Astrocyte (in vitro differentiated cells and primary cell): ENCODE results near the gene FGD6. TPM values are rescaled to one million over a fixed set of nuclear protein-coding genes. Genes with fewer than 3 reads are reported as not detected.
A peak's percentile ranks its signal among the peaks of the same experiment; 100 is the strongest.
"Not testable (repeated sequence)": the region's sequence is repeated elsewhere in the genome, so short reads cannot be mapped to it uniquely, and the experiment has no call there.

Experiments used
- DNase-seq: peaks from one replicate; pipeline ENCODE4 v3.0.0-alpha.2; 2010; ENCODE audit warnings: low read depth
- FAIRE-seq: peaks from 2 replicates; lab custom pipeline; 2011; peaks lifted over from hg19 to GRCh38; lab: Jason Lieb, UNC
- H2AFZ ChIP-seq: 2 replicates; pipeline ENCODE4 v1.6.0; 2012; ENCODE audit warnings: low read depth, low read length, inconsistent platforms
- H3K27ac ChIP-seq: 2 replicates; pipeline ENCODE4 v1.5.1; 2011; ENCODE audit warnings: low read depth, low read length, inconsistent platforms
- H3K27me3 ChIP-seq: 2 replicates; pipeline ENCODE4 v1.6.0; 2011; ENCODE audit warnings: low read length, inconsistent platforms; ENCODE audit not compliant: insufficient read depth
- H3K36me3 ChIP-seq: 2 replicates; pipeline ENCODE4 v1.5.1; 2011; ENCODE audit warnings: low read length, inconsistent platforms; ENCODE audit not compliant: insufficient read depth
- H3K4me1 ChIP-seq: 2 replicates; pipeline ENCODE4 v1.5.1; 2011; ENCODE audit warnings: low read length, inconsistent platforms; ENCODE audit not compliant: insufficient read depth
- H3K4me2 ChIP-seq: 2 replicates; pipeline ENCODE4 v1.6.0; 2012; ENCODE audit warnings: low read length, inconsistent platforms
- H3K4me3 ChIP-seq: 2 replicates; pipeline ENCODE4 v1.5.1; 2011; ENCODE audit warnings: low read depth, mild to moderate bottlenecking, low read length, inconsistent platforms; ENCODE audit not compliant: insufficient read depth
- H3K79me2 ChIP-seq: 2 replicates; pipeline ENCODE4 v1.6.0; 2012; ENCODE audit warnings: mild to moderate bottlenecking, low read length, inconsistent platforms; ENCODE audit not compliant: insufficient read depth
- H3K9ac ChIP-seq: 2 replicates; pipeline ENCODE4 v1.6.0; 2012; ENCODE audit warnings: mild to moderate bottlenecking, low read length, inconsistent platforms
- H3K9me3 ChIP-seq: 2 replicates; pipeline ENCODE4 v1.5.1; 2012; ENCODE audit warnings: low read depth, mild to moderate bottlenecking, low read length, inconsistent platforms; ENCODE audit not compliant: insufficient read depth
- H4K20me1 ChIP-seq: 2 replicates; pipeline ENCODE4 v1.6.0; 2012; ENCODE audit warnings: low read length, inconsistent platforms; ENCODE audit not compliant: insufficient read depth
- H3K27ac Mint-ChIP-seq: one replicate; pipeline ENCODE4 v1.8.0; 2021; ENCODE audit warnings: mild to moderate bottlenecking, mixed read lengths; ENCODE audit not compliant: unreplicated experiment
- H3K27me3 Mint-ChIP-seq: one replicate; pipeline ENCODE4 v1.8.0; 2021; ENCODE audit warnings: low read depth, mixed read lengths; ENCODE audit not compliant: unreplicated experiment
- H3K36me3 Mint-ChIP-seq: one replicate; pipeline ENCODE4 v1.8.0; 2021; ENCODE audit warnings: low read depth, mixed read lengths; ENCODE audit not compliant: unreplicated experiment
- H3K4me1 Mint-ChIP-seq: one replicate; pipeline ENCODE4 v1.8.0; 2021; ENCODE audit warnings: low read depth, mixed read lengths; ENCODE audit not compliant: unreplicated experiment
- H3K4me3 Mint-ChIP-seq: one replicate; pipeline ENCODE4 v1.8.0; 2021; ENCODE audit warnings: mild to moderate bottlenecking, moderate library complexity, mixed read lengths; ENCODE audit not compliant: unreplicated experiment
- H3K9me3 Mint-ChIP-seq: one replicate; pipeline ENCODE4 v1.8.0; 2021; ENCODE audit warnings: mild to moderate bottlenecking, mixed read lengths; ENCODE audit not compliant: unreplicated experiment
- EZH2 ChIP-seq: IDR thresholded peaks from 2 replicates; pipeline ENCODE4 v1.6.1; 2012; ENCODE audit warnings: mild to moderate bottlenecking, low read length, inconsistent platforms; ENCODE audit not compliant: insufficient read depth
- total RNA-seq: library from RNA; stranded (reverse); gene quantifications from 2 replicates; pipeline ENCODE4 v1.2.1, GENCODE V29; 2021
- TF ChIP-seq, protein P1 (sequence below): IDR thresholded peaks from 2 replicates; pipeline ENCODE4 v1.5.1; 2011; ENCODE audit warnings: low read depth, mild to moderate bottlenecking, inconsistent platforms, low read length, moderate library complexity; ENCODE audit not compliant: insufficient read depth

The FGD6 gene
- total RNA-seq, 1 donor from 2014 or later = 26.5 TPM

DNA sequence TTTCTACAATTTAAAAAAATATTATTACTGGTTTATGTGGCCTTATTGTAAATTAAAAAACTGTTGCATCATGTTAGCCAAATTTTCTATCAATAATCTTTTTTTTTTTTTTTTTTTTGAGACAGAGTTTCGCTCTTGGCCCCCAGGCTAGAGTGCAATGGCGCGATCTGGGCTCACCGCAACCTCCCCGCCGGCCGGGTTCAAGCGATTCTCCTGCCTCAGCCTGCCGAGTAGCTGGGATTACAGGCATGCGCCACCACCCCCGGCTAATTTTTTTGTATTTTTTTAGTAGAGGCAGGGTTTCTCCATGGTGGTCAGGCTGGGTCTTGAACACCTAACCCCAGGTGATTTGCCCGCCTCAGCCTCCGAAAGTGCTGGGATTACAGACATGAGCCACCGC lies 16.9 kb upstream of the FGD6 start:
- H3K27me3 Mint-ChIP-seq, FAIRE-seq: not testable (repeated sequence)
- peaks cover 78% of the 10 kb centered on the region for H3K79me2 ChIP-seq

DNA sequence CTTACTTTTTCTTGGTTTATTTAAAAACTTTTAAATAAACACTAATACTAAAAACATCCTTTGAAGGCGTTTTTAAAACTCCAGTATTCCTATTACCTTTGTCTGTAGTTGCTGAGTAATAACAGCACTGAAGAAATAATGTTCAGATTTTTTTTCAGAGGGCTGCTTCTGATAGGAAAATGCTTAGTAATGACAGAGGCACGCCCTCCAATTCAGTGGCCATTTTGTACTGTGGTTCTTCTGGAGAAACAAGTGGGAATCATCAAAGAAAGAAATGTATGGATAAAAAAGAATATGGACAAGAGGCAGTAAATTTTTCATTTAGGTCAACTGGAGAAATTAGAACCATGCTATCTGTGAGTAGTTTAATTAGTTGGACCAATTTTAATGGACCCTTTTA lies 13.9 kb upstream of the FGD6 start:
- Histone ChIP-seq H2AFZ (no peak overlapping the region), H3K79me2 (peaks cover 76% of the 10 kb centered on the region), H3K27ac (peak overlapping the region; percentile 1), H3K4me1 (no peaks in the 10 kb centered on the region), H3K36me3 (no peaks in the 10 kb centered on the region), H3K27me3 (no peaks in the 10 kb centered on the region), H3K4me2 (no peak overlapping the region), H3K9me3 (no peaks in the 10 kb centered on the region), H3K9ac (no peak overlapping the region), H3K4me3 (no peak overlapping the region), H4K20me1 (peaks cover 31% of the 10 kb centered on the region)
- Mint-ChIP-seq H3K27ac (peak overlapping the region; percentile 60), H3K27me3 (no peaks in the 10 kb centered on the region), H3K4me1 (peaks cover 6% of the 10 kb centered on the region), H3K9me3 (no peaks in the 10 kb centered on the region), H3K4me3 (peak overlapping the region; percentile 40), H3K36me3 (peaks cover 2% of the 10 kb centered on the region)
- no peak for TF ChIP-seq EZH2
- TF ChIP-seq, protein P1, sequence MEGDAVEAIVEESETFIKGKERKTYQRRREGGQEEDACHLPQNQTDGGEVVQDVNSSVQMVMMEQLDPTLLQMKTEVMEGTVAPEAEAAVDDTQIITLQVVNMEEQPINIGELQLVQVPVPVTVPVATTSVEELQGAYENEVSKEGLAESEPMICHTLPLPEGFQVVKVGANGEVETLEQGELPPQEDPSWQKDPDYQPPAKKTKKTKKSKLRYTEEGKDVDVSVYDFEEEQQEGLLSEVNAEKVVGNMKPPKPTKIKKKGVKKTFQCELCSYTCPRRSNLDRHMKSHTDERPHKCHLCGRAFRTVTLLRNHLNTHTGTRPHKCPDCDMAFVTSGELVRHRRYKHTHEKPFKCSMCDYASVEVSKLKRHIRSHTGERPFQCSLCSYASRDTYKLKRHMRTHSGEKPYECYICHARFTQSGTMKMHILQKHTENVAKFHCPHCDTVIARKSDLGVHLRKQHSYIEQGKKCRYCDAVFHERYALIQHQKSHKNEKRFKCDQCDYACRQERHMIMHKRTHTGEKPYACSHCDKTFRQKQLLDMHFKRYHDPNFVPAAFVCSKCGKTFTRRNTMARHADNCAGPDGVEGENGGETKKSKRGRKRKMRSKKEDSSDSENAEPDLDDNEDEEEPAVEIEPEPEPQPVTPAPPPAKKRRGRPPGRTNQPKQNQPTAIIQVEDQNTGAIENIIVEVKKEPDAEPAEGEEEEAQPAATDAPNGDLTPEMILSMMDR = no peak
- FAIRE-seq = no peak
- DNase-seq = peak; percentile 54

More for the DNA sequence above, 16.9 kb upstream of the FGD6 start:
- not testable (repeated sequence) for H3K9me3 ChIP-seq, H3K4me1 Mint-ChIP-seq, H3K27ac ChIP-seq, DNase-seq, H2AFZ ChIP-seq, H3K36me3 Mint-ChIP-seq, H3K27ac Mint-ChIP-seq, H3K4me3 ChIP-seq, H3K4me1 ChIP-seq, H3K36me3 ChIP-seq, H3K4me3 Mint-ChIP-seq, H3K9me3 Mint-ChIP-seq, H3K4me2 ChIP-seq, H3K27me3 ChIP-seq, H3K9ac ChIP-seq
- peaks cover 25% of the 10 kb centered on the region for H4K20me1 ChIP-seq

DNA sequence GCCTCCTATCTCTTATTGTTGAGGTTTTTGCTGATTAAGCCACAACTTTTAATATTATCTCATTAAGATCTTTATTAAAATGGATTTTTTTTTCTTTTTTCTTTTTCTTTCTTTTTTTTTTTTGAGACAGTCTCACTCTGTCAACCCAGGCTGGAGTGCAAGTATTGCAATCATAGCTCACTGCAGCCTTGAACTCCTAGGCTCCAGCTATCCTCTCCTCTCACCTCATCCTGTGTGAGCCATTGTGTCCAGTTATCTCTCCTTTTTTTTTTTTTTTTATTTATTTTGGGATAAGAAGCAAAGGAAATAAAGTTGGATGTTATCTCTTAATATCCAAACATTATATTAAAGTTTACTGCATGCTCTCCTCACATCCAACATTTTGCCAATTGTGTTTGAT lies 13.0 kb upstream of the FGD6 start:
- H3K4me1 ChIP-seq = no peaks in the 10 kb centered on the region
- H3K36me3 ChIP-seq = no peaks in the 10 kb centered on the region
- no peak overlapping the region for H3K9ac ChIP-seq
- no peak for TF ChIP-seq EZH2
- TF ChIP-seq, protein P1 = no peak
- no peak for FAIRE-seq
- H3K36me3 Mint-ChIP-seq = peaks cover 2% of the 10 kb centered on the region
- no peaks in the 10 kb centered on the region for H3K9me3 Mint-ChIP-seq
- no peak overlapping the region for H3K4me3 Mint-ChIP-seq
- no peak overlapping the region for H3K4me3 ChIP-seq
- no peaks in the 10 kb centered on the region for H3K27me3 ChIP-seq
- peaks cover 6% of the 10 kb centered on the region for H3K4me1 Mint-ChIP-seq
- H3K27me3 Mint-ChIP-seq = no peaks in the 10 kb centered on the region
- peaks cover 31% of the 10 kb centered on the region for H4K20me1 ChIP-seq
- H3K79me2 ChIP-seq = peaks cover 84% of the 10 kb centered on the region
- H3K4me2 ChIP-seq = no peak overlapping the region
- H3K9me3 ChIP-seq = no peaks in the 10 kb centered on the region
- no peak overlapping the region for H2AFZ ChIP-seq
- DNase-seq = no peak
- no peak overlapping the region for H3K27ac Mint-ChIP-seq
- no peak overlapping the region for H3K27ac ChIP-seq
